NCI-H446 treated with DMSO at 0.1 percent for 48 hours (cell line): ENCODE measurements around the gene ABHD14A.

ENCODE experiments used
- DNase-seq: peaks from one replicate; lab custom pipeline; 2025; lab: John Stamatoyannopoulos, UW

ABHD14A gene

DNA sequence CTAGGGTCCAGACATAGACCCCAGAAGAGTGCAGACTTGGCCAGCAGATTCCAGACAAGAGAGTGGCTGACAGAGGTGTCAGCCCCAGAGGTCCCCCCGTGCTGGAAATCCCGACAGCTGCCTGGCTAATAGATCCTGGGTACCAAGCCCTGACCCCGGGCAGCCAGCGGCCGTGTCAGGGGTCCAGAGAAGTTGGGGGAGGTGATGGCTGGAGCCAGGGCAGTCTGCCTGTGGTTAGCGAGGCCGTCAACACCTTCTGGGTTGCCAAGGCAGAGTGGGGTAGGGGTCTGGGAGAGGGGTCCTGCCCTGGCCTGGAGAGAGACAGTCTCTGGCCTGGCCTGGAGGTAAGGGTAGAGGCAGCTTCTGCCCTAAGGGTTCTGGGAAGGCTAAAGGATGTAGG, 45.9 kb downstream of the ABHD14A start:
- DNase-seq: no peak

DNA sequence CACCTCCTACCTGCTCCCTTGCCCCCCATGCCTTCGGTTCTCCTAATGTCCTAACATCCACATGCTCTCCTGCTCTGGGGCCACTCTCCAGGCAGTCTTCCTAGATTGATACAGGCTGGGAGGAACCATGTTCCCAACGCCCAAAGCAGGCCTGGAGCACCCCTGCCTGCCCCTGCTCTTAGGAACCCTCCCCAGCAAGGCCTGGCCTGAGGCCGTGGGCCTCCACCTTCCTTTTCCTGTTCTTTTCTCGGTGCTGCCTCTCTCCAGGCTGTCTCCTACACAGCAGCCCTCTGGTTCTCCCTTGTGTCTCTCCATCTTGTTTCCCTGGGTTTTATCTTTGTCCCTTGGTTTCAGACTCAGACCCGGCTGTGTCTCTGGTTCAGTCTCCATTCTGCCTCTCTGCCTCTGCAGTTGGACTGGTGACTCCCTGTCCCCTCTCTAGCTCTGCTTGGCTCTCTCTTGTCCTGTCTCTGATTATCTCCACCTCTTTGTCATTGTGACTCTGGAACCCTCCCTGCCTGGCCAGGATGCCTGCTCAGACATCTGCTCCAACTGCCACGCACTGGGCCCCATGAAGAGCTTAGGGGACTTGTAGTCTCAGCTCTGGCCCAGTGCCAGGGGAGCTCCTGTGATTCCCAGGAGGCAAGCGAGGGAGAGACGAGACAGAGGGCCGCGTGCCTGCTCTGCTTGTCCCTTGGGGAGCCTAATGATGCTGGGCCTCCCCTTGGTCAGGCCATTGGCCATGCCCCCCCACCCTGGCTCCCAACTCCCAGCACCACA, 46.8 kb downstream of the ABHD14A start:
- DNase-seq: no peak

DNA sequence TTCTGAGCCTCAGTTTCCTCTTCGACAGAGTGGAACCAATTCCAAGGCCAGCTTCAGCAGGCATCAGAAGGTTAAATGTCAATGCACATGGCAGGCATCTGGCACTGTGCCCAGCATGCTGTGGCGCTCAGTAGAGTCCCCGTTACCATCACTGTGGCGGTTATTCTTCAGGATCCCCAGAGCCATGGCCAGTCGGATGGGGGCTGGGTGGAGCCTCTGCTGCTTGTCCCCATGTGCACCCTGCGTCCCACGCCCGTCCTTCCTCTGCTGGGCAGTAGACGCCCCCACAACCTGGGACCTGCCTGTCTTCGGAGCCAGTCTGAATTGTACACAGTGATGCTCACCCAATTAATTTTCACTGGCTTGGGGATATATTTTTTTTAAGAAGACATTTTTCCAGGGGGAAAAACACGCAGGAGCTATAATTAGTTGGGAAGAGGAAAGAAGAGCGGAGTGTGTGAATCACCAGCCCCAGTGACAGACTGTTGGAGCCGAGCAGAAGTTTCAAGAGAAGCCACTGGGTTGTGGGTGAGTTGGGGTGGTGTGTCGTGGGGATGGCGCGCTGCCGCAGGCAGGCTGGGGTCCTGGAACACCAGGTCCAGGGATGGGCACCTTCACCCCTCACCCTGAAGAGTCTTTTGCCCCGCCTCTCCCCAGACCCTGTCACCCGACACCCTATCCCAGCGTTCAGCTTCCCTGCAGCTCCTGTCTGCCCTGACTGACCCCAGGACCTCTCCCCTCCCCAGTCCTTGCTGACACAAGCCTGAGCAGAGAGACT, 47.6 kb downstream of the ABHD14A start:
- no peak for DNase-seq

DNA sequence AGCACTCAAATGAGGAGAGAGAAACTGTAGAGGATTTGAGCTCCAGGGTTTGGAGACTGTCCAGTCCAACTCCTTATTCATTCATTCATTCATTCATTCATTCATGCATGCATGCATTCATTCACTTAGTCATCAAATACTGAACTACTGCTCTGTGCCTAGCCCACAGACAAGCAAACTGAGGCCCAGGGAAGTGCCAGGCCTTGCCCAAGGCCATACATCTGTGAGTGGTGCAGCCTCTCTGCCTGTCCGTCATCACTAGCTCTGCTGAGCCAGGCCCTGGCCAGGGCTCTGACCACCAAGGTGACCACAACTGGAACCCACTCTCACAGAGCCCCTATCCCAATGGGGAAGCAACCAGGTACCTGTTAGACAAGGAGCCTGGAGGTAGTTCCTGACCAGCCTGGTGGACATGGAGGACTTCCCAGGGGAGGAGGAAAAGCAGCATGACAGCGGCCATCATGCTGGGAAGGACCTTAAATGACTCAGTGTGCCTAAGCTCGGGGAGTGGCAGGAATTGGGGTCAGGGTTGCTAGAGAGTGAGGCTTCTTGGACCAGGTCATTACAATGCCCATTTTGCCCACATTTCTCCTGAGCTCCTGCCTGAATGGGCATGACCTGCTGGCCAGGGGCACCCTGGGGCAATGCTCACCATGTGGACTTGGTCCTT, 48.4 kb downstream of the ABHD14A start:
- DNase-seq: no peak

DNA sequence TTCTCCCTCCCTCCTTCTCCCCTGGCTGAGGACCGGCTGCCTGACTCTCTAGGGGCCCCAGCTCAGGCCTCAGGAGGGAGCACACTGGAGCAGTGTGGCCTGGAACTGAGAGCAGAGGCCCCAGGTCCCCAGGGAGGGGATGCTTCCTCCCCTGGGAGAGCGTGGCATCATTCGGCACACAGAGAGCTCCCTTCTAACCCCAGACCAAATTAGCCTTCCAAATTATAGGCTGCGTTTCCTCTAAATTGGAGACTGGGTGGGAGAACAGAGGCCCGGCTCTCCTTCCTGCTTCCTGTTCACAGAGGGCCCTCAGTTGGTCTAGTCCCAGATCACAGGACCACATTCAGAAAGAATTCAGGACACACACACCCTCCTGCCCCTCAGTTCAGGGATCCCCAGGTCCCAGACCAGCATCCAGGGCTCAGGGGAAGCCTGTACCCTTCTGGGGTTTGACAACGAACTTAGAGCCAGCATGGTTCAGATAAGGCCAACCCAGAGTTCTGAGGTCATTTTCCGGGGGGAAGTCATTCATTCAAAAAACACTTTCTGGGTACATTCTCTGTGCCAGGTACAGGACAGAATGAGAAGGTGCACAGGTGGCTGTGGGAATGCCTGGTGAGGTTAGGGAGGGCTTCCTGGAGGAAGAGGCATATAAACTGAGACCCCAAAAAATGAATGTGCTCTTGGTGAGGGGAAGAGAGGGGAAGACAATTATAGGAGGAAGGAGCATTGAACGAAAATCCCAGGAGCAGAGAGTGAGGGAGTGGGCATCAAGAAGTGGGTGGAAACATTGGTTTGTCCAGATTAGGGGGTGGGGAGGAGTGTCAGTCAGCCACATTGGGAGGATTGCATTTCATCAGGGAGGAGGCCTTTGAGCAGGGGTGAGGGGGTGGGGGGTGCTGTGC, 49.2 kb downstream of the ABHD14A start:
- no peak for DNase-seq

DNA sequence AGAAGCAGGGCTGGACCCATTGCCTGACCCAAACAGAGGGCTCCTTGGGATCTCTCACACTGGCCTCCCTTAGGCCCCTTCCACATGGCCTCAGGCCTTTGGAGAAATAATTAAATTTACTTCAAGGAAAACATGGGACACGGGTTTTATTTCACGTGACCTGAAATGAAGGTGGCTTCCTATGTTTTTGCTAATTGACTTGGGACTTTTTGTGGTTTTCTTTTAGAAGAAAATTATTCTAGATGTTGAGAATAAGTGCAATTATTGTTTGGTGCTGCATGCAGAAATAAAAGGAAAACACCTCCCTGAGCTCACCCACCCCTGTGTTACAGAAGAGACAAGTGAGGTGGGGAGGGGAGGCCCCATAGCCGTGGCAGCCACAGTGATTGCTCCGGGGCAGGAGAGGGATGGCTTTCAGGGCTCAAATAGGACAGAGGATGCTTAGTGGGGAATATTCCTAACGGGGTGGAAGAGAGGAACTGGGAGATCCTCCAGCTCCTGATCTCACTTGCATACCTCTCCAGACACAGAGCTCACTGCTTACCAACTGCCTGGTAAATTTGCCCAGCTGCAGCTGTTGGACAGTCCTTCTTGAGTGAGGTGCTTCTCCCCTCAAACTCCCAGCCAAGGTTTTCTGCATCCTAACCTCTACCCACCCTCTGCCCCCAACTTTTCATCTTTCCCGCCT, 50.0 kb downstream of the ABHD14A start:
- DNase-seq: no peak

DNA sequence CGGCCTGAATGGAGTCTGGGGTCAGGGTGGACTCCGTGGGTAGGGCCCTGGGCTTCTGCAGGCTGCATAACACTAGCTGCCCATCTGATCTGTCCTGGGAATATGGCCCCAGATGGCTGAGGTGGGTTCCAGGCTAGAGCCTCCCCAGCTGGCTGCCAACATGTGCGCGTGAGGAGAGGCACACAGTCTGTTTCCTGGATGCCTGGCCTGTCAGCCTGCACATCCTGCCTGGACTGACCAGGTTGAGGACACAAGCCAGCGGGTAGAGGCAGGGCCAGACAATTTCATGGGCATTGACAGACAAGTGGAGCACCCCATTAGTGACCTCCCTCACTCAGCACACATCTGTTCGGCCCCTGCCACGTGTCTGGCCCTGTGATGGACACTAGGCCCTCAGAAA, 50.6 kb downstream of the ABHD14A start:
- no peak for DNase-seq

DNA sequence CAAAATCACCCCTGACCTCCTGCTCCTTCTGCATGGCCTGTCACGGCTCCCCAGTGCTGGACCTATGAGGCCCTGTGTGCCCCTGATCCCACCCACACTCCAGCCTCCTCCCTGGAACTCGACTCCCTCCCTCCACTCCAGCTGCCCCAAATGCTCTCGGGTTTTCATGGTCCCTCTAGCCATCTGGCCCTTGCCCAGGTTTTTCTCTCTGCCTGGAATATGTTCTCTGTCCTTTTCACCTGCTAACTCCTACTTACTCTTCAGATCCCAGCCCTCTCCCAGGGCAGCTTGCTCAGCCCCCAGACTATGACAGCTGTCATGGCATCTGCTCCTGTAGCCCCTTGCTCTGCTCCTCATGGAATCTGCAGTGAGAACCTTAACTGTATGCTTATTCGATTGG, 51.2 kb downstream of the ABHD14A start:
- no peak for DNase-seq

DNA sequence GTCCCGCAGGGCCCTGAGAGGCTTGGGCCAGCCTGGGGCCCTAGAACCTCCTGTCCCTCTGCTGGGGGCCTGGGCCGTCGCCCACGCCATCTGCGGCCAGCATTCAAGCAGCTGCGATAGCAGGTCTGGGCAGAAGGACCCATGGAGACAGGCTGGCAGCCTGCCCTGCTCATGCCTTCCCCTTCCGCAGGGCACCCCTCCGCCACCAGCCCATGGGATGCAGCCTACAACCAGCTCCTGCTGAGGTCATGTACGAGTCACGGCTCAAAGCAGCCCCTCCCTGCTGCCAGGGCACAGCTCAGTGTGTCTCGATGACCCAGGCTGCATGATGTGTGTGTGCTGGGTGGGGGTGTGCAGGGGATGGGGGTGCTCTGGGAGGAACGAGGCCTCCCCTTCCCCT, 53.7 kb downstream of the ABHD14A start:
- DNase-seq: peak; percentile 50

DNA sequence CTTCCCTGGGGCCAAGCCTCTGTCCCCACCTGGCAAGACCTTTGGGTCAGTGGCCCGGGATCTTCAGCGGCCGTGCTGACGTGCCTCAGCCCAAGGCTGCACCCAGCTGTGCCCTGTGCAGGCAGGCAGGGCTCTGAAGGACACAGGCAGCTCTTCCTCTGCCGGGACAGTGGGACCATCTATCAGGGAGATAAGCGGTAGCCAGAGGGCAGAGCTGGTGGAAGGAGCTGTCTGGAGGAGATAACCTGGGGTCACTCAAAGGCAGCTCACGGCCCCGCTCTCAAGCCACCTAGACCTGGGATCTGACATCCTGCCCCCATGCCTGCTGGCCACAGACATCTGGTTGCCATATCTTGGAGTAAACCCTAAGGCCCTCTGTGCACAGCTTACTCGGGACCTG, 54.2 kb downstream of the ABHD14A start:
- DNase-seq: no peak

DNA sequence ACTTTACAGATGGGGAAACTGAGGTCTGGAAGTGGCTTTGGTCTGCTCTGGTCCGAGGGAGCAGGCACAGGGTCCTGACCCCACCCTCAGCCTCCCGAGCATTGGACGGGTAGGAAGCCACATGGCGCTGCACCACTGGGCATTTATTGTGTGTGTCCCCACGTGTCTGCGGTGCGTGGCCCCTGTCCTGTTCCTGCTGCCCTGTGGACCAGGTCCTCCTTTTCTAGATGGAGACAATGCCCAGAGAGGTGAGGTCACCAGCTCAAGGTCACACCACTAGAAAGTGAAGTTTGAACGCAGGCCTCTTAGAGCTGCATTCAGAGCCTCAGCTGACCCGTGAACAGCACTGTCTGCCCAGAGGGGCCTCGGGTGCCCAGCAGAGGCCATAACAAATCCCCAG, 54.7 kb downstream of the ABHD14A start:
- no peak for DNase-seq
